ENCODE results near the gene ALK. TPM values are rescaled to one million over a fixed set of nuclear protein-coding genes. Genes with fewer than 3 reads are reported as not detected.

Gene ALK
- total RNA-seq, 1 donor, result under 0.01 TPM

- no peaks in the 10 kb centered on the region for H3K36me3 ChIP-seq (ENCODE audit: insufficient read depth, low read length)
- no peak overlapping the region for H2AFZ ChIP-seq (ENCODE audit: low read length)
- H3K27me3 ChIP-seq (ENCODE audit: insufficient read depth, low read length), result no peaks in the 10 kb centered on the region
- no peaks in the 10 kb centered on the region for H3K4me1 ChIP-seq (ENCODE audit: insufficient read depth, low read length)
- H3K4me2 ChIP-seq (ENCODE audit: insufficient read depth, low read length), result no peak overlapping the region
- H3K27ac ChIP-seq (ENCODE audit: low read depth, low read length), result no peak overlapping the region
- no peak for TF ChIP-seq CTCF (IDR thresholded peaks at IDR 0.05; ENCODE audit: extremely low read depth, low read depth, low read length)
- H3K4me3 ChIP-seq (ENCODE audit: insufficient read depth, low read length), result no peak overlapping the region
- no peaks in the 10 kb centered on the region for H3K79me2 ChIP-seq (ENCODE audit: insufficient read depth, low read length)
- no peak for DNase-seq (ENCODE audit: insufficient read length, low spot score, missing footprints)
- no peaks in the 10 kb centered on the region for H3K9me3 ChIP-seq (ENCODE audit: low read depth, low read length)
- no peaks in the 10 kb centered on the region for H4K20me1 ChIP-seq (ENCODE audit: insufficient read depth, low read length)
Measured at GRCh38 chr2:29589440-29590103, 331.8 kb downstream of the ALK start.

- Histone ChIP-seq H3K79me2 (ENCODE audit: insufficient read depth, low read length) (no peaks in the 10 kb centered on the region), H3K36me3 (ENCODE audit: insufficient read depth, low read length) (no peaks in the 10 kb centered on the region), H3K9me3 (ENCODE audit: low read depth, low read length) (no peaks in the 10 kb centered on the region), H3K27me3 (ENCODE audit: insufficient read depth, low read length) (peaks cover 2% of the 10 kb centered on the region), H3K4me3 (ENCODE audit: insufficient read depth, low read length) (no peak overlapping the region), H2AFZ (ENCODE audit: low read length) (no peak overlapping the region), H3K27ac (ENCODE audit: low read depth, low read length) (no peak overlapping the region), H3K4me2 (ENCODE audit: insufficient read depth, low read length) (no peak overlapping the region), H4K20me1 (ENCODE audit: insufficient read depth, low read length) (no peaks in the 10 kb centered on the region), H3K4me1 (ENCODE audit: insufficient read depth, low read length) (no peaks in the 10 kb centered on the region)
- peak; percentile 57 for DNase-seq (ENCODE audit: insufficient read length, low spot score, missing footprints)
- no peak for TF ChIP-seq CTCF (IDR thresholded peaks at IDR 0.05; ENCODE audit: extremely low read depth, low read depth, low read length)
Measured at GRCh38 chr2:29587402-29588190, 333.8 kb downstream of the ALK start.

- H3K79me2 ChIP-seq (ENCODE audit: insufficient read depth, low read length), result no peaks in the 10 kb centered on the region
- no peak overlapping the region for H3K4me3 ChIP-seq (ENCODE audit: insufficient read depth, low read length)
- no peak overlapping the region for H3K27ac ChIP-seq (ENCODE audit: low read depth, low read length)
- H2AFZ ChIP-seq (ENCODE audit: low read length), result no peak overlapping the region
- H3K27me3 ChIP-seq (ENCODE audit: insufficient read depth, low read length), result peaks cover 4% of the 10 kb centered on the region
- no peak for DNase-seq (ENCODE audit: insufficient read length, low spot score, missing footprints)
- no peak for TF ChIP-seq CTCF (IDR thresholded peaks at IDR 0.05; ENCODE audit: extremely low read depth, low read depth, low read length)
- H3K4me2 ChIP-seq (ENCODE audit: insufficient read depth, low read length), result no peak overlapping the region
- H3K4me1 ChIP-seq (ENCODE audit: insufficient read depth, low read length), result no peaks in the 10 kb centered on the region
- H3K9me3 ChIP-seq (ENCODE audit: low read depth, low read length), result no peaks in the 10 kb centered on the region
- no peaks in the 10 kb centered on the region for H4K20me1 ChIP-seq (ENCODE audit: insufficient read depth, low read length)
- H3K36me3 ChIP-seq (ENCODE audit: insufficient read depth, low read length), result no peaks in the 10 kb centered on the region
Measured at GRCh38 chr2:29586919-29587318, 334.5 kb downstream of the ALK start.

GRCh38 chr2:29583548-29584156 lies 337.7 kb downstream of the ALK start:
- H2AFZ ChIP-seq (ENCODE audit: low read length), result no peak overlapping the region
- H4K20me1 ChIP-seq (ENCODE audit: insufficient read depth, low read length), result no peaks in the 10 kb centered on the region
- H3K27ac ChIP-seq (ENCODE audit: low read depth, low read length), result no peak overlapping the region
- H3K4me2 ChIP-seq (ENCODE audit: insufficient read depth, low read length), result no peak overlapping the region
- peaks cover 20% of the 10 kb centered on the region for H3K27me3 ChIP-seq (ENCODE audit: insufficient read depth, low read length)
- H3K9me3 ChIP-seq (ENCODE audit: low read depth, low read length), result no peaks in the 10 kb centered on the region
- H3K4me3 ChIP-seq (ENCODE audit: insufficient read depth, low read length), result no peak overlapping the region
- TF ChIP-seq CTCF (IDR thresholded peaks at IDR 0.05; ENCODE audit: extremely low read depth, low read depth, low read length), result no peak
- H3K79me2 ChIP-seq (ENCODE audit: insufficient read depth, low read length), result no peaks in the 10 kb centered on the region
- no peaks in the 10 kb centered on the region for H3K36me3 ChIP-seq (ENCODE audit: insufficient read depth, low read length)
- no peak for DNase-seq (ENCODE audit: insufficient read length, low spot score, missing footprints)
- peaks cover 6% of the 10 kb centered on the region for H3K4me1 ChIP-seq (ENCODE audit: insufficient read depth, low read length)

All from osteoblast (primary cell).